SK-N-SH treated with all-trans-retinoic acid at 6 μM for 48 hours (cell line): ENCODE results near the gene ADD1.
"Not testable (repeated sequence)": the region's sequence is repeated elsewhere in the genome, so short reads cannot be mapped to it uniquely, and the experiment has no call there.

Experiments used
- ATAC-seq: fragments of 200-7000 bp; cut with Tn5 transposase; 3 replicates; pipeline ENCODE4 v1.9.1; 2020; ENCODE audit warnings: mild to moderate bottlenecking, moderate library complexity
- ARNTL ChIP-seq: fragments of 450-650 bp; formaldehyde crosslinking; IDR thresholded peaks from 2 replicates; pipeline ENCODE4 v1.5.0; 2020; ENCODE audit warnings: low read depth, mild to moderate bottlenecking, moderate library complexity, borderline replicate concordance
- BACH2 ChIP-seq: fragments of 250-450 bp; sonication (Bioruptor Pico); IDR thresholded peaks from 2 replicates; pipeline ENCODE4 v1.9.0; 2021; ENCODE audit warnings: mild to moderate bottlenecking, borderline replicate concordance
- CSDC2 ChIP-seq: fragments of 250-450 bp; sonication (Bioruptor Pico); IDR thresholded peaks from 2 replicates; pipeline ENCODE4 v1.5.0; 2020; ENCODE audit warnings: mild to moderate bottlenecking, moderate library complexity
- ESRRG ChIP-seq: fragments of 250-450 bp; sonication (Bioruptor Pico); IDR thresholded peaks from 2 replicates; pipeline ENCODE4 v1.6.1; 2021; ENCODE audit warnings: mild to moderate bottlenecking
- GLIS3 ChIP-seq: fragments of 250-450 bp; sonication (Bioruptor Pico); IDR thresholded peaks from 2 replicates; pipeline ENCODE4 v1.5.0; 2020; ENCODE audit warnings: mild to moderate bottlenecking, moderate library complexity
- ISL1 ChIP-seq: fragments of 250-450 bp; sonication (Bioruptor Pico); IDR thresholded peaks from 2 replicates; pipeline ENCODE4 v2.1.2; 2022; ENCODE audit warnings: mild to moderate bottlenecking, moderate library complexity
- OSR1 ChIP-seq: fragments of 250-450 bp; sonication (Bioruptor Pico); IDR thresholded peaks from 2 replicates; pipeline ENCODE4 v1.8.0; 2022; ENCODE audit warnings: moderate library complexity, mild to moderate bottlenecking, inconsistent platforms
- PPARA ChIP-seq: fragments of 250-450 bp; sonication (Bioruptor Pico); IDR thresholded peaks from 2 replicates; pipeline ENCODE4 v1.5.0; 2020; ENCODE audit warnings: mild to moderate bottlenecking, borderline replicate concordance
- RARB ChIP-seq: fragments of 250-450 bp; sonication (Bioruptor Pico); IDR thresholded peaks from 2 replicates; pipeline ENCODE4 v1.8.0; 2021; ENCODE audit warnings: mild to moderate bottlenecking, moderate library complexity
- SNAI2 ChIP-seq: fragments of 250-450 bp; sonication (Bioruptor Pico); IDR thresholded peaks from 2 replicates; pipeline ENCODE4 v1.5.0; 2020; ENCODE audit warnings: mild to moderate bottlenecking, moderate library complexity
- TCF4 ChIP-seq: fragments of 250-450 bp; sonication (Bioruptor Pico); IDR thresholded peaks from 2 replicates; pipeline ENCODE4 v1.8.0; 2021; ENCODE audit warnings: mild to moderate bottlenecking, moderate library complexity, borderline replicate concordance
- TOX ChIP-seq: fragments of 250-450 bp; sonication (Bioruptor Pico); IDR thresholded peaks from 2 replicates; pipeline ENCODE4 v1.8.0; 2021; ENCODE audit warnings: mild to moderate bottlenecking, moderate library complexity, borderline replicate concordance
- ZC3H10 ChIP-seq: fragments of 250-450 bp; sonication (Bioruptor Pico); IDR thresholded peaks from 2 replicates; pipeline ENCODE4 v1.5.1; 2021; ENCODE audit warnings: mild to moderate bottlenecking, moderate library complexity
- ZFP3 ChIP-seq: fragments of 250-450 bp; sonication (Bioruptor Pico); IDR thresholded peaks from 2 replicates; pipeline ENCODE4 v1.5.0; 2020; ENCODE audit warnings: mild to moderate bottlenecking, moderate library complexity
- ZFP30 ChIP-seq: fragments of 450-650 bp; formaldehyde crosslinking; IDR thresholded peaks from 2 replicates; pipeline ENCODE4 v1.5.0; 2022; ENCODE audit warnings: mild to moderate bottlenecking, moderate library complexity
- ZNF565 ChIP-seq: fragments of 450-650 bp; formaldehyde crosslinking; conservative IDR thresholded peaks from 2 replicates; pipeline ENCODE4 v1.5.0; 2020; ENCODE audit warnings: low read depth, mild to moderate bottlenecking, moderate library complexity
- ZNF70 ChIP-seq: fragments of 450-650 bp; formaldehyde crosslinking; IDR thresholded peaks from 2 replicates; pipeline ENCODE4 v1.5.0; 2020; ENCODE audit warnings: mild to moderate bottlenecking, moderate library complexity
- ZNF8 ChIP-seq: fragments of 450-650 bp; formaldehyde crosslinking; IDR thresholded peaks from 2 replicates; pipeline ENCODE4 v1.5.0; 2020; ENCODE audit warnings: mild to moderate bottlenecking, moderate library complexity
- TF ChIP-seq, protein P1 (sequence below): fragments of 250-450 bp; sonication (Bioruptor Pico); IDR thresholded peaks from 2 replicates; pipeline ENCODE4 v1.5.0; 2020; ENCODE audit warnings: mild to moderate bottlenecking, moderate library complexity
- TF ChIP-seq, protein P2 (sequence below): fragments of 250-450 bp; sonication (Bioruptor Pico); IDR thresholded peaks from 2 replicates; pipeline ENCODE4 v1.5.1; 2020; ENCODE audit warnings: low read depth, mild to moderate bottlenecking, moderate library complexity
- TF ChIP-seq, protein P3 (sequence below): fragments of 250-450 bp; sonication (Bioruptor Pico); IDR thresholded peaks from 2 replicates; pipeline ENCODE4 v1.5.1; 2021; ENCODE audit warnings: mild to moderate bottlenecking, moderate library complexity
- TF ChIP-seq, protein P4 (sequence below): fragments of 250-450 bp; sonication (Bioruptor Pico); IDR thresholded peaks from 2 replicates; pipeline ENCODE4 v1.8.0; 2020; ENCODE audit warnings: mild to moderate bottlenecking, moderate library complexity, borderline replicate concordance
- TF ChIP-seq, protein P5 (sequence below): fragments of 250-450 bp; sonication (Bioruptor Pico); IDR thresholded peaks from 2 replicates; pipeline ENCODE4 v1.8.0; 2021; ENCODE audit warnings: low read depth, mild to moderate bottlenecking, moderate library complexity, borderline replicate concordance

ADD1 gene

DNA sequence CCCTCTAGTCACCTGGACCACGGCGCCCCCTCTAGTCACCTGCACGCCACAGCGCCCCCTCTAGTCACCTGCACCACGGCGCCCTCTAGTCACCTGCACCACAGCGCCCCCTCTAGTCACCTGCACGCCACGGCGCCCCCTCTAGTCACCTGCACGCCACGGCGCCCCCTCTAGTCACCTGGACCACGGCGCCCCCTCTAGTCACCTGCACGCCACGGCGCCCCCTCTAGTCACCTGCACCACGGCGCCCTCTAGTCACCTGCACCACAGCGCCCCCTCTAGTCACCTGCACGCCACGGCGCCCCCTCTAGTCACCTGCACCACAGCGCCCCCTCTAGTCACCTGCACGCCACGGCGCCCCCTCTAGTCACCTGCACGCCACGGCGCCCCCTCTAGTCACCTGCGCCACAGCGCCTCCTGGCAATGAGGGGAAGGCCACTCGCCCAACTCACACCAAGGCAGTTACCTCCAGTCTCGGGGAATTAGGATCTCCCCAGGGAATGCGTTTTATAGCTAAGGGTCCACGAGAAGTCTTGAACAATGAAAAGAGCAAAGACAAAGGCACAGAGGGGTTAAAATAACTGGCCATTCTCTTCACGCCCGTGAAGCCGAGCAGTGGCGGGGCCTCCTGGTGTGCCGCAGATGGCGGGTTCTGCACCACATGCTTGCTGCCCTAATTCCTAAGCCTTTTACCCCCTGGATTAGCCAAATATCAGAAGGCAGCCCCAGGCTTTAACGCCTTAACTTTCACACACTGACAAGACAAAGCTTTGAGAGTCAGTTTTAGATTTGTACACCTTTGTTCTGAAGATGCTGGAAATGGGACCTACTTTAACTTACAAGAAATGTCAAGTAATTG is 111.8 kb downstream of the ADD1 start:
- not testable (repeated sequence) for ATAC-seq

DNA sequence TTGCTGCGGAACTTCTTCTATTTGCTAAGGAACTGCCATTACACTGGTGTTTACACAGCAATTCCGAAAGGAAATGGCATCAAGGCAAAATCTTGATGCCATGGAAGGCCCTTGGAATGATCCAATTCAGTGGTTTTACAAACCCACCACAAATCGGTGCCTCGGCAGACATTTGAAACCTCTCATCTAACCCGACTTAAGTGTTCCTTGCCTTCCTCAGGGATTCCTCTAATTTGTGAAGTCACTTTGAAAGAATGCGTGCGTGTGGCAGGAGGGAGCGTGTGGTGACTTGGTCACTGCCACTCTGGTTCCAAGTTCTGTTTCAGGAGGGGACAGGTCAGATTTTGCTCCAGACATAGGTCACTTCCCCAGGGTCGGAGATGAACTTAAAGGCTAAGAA is 114.8 kb downstream of the ADD1 start:
- TF ChIP-seq TOX (no peak), CSDC2 (CRISPR knock-in tag) (no peak), ZFP30 (CRISPR knock-in tag) (no peak), ZNF70 (no peak), ZNF565 (CRISPR knock-in tag) (no peak), ARNTL (CRISPR knock-in tag) (no peak), BACH2 (no peak), SNAI2 (no peak), ZFP3 (no peak), PPARA (no peak), GLIS3 (CRISPR knock-in tag) (no peak), OSR1 (CRISPR knock-in tag) (no peak), ZC3H10 (CRISPR knock-in tag) (no peak), ISL1 (no peak)
- TF ChIP-seq, protein P1, sequence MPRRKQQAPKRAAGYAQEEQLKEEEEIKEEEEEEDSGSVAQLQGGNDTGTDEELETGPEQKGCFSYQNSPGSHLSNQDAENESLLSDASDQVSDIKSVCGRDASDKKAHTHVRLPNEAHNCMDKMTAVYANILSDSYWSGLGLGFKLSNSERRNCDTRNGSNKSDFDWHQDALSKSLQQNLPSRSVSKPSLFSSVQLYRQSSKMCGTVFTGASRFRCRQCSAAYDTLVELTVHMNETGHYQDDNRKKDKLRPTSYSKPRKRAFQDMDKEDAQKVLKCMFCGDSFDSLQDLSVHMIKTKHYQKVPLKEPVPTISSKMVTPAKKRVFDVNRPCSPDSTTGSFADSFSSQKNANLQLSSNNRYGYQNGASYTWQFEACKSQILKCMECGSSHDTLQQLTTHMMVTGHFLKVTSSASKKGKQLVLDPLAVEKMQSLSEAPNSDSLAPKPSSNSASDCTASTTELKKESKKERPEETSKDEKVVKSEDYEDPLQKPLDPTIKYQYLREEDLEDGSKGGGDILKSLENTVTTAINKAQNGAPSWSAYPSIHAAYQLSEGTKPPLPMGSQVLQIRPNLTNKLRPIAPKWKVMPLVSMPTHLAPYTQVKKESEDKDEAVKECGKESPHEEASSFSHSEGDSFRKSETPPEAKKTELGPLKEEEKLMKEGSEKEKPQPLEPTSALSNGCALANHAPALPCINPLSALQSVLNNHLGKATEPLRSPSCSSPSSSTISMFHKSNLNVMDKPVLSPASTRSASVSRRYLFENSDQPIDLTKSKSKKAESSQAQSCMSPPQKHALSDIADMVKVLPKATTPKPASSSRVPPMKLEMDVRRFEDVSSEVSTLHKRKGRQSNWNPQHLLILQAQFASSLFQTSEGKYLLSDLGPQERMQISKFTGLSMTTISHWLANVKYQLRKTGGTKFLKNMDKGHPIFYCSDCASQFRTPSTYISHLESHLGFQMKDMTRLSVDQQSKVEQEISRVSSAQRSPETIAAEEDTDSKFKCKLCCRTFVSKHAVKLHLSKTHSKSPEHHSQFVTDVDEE (CRISPR knock-in tag) = no peak
- TF ChIP-seq, protein P2, sequence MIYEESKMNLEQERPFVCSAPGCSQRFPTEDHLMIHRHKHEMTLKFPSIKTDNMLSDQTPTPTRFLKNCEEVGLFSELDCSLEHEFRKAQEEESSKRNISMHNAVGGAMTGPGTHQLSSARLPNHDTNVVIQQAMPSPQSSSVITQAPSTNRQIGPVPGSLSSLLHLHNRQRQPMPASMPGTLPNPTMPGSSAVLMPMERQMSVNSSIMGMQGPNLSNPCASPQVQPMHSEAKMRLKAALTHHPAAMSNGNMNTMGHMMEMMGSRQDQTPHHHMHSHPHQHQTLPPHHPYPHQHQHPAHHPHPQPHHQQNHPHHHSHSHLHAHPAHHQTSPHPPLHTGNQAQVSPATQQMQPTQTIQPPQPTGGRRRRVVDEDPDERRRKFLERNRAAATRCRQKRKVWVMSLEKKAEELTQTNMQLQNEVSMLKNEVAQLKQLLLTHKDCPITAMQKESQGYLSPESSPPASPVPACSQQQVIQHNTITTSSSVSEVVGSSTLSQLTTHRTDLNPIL (CRISPR knock-in tag) = no peak
- TF ChIP-seq, protein P3, sequence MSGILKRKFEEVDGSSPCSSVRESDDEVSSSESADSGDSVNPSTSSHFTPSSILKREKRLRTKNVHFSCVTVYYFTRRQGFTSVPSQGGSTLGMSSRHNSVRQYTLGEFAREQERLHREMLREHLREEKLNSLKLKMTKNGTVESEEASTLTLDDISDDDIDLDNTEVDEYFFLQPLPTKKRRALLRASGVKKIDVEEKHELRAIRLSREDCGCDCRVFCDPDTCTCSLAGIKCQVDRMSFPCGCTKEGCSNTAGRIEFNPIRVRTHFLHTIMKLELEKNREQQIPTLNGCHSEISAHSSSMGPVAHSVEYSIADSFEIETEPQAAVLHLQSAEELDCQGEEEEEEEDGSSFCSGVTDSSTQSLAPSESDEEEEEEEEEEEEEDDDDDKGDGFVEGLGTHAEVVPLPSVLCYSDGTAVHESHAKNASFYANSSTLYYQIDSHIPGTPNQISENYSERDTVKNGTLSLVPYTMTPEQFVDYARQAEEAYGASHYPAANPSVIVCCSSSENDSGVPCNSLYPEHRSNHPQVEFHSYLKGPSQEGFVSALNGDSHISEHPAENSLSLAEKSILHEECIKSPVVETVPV (CRISPR knock-in tag) = no peak
- no peak for ATAC-seq

DNA sequence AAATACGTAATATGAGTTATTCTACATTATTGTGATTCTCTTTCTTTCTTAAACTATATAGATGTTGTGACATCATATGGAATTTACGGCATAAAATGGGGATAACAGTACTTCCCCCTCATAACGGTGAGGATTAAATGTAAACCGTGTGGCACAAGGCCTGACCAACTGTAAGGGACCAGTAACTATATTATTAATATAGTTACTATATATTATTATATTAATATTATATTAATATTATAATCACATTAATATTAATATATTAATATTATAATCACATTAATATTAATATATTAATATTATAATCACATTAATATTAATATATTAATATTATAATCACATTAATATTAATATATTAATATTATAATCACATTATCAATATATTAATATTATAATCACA is 116.8 kb downstream of the ADD1 start:
- not testable (repeated sequence) for ATAC-seq

DNA sequence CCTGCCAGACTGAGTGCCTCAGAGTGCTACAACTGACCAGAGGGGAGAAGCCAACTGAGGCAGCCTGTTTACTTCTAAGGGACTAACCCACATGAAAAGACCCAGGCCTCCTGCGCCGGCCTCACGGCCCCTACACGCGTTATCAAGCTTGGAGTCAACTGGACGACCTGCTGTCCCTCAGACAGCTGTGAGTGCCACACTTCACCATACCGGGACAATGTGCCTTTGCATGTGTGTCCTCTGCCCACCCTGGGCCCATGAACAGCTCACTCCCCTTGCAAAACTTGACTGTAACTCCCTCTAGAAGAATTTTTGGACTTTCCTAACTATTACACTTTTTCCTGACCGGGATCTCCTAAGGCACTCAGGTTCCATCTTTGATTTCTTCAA is 117.8 kb downstream of the ADD1 start:
- no peak for ATAC-seq
- TF ChIP-seq GLIS3 (CRISPR knock-in tag) = no peak
- TF ChIP-seq, protein P4, sequence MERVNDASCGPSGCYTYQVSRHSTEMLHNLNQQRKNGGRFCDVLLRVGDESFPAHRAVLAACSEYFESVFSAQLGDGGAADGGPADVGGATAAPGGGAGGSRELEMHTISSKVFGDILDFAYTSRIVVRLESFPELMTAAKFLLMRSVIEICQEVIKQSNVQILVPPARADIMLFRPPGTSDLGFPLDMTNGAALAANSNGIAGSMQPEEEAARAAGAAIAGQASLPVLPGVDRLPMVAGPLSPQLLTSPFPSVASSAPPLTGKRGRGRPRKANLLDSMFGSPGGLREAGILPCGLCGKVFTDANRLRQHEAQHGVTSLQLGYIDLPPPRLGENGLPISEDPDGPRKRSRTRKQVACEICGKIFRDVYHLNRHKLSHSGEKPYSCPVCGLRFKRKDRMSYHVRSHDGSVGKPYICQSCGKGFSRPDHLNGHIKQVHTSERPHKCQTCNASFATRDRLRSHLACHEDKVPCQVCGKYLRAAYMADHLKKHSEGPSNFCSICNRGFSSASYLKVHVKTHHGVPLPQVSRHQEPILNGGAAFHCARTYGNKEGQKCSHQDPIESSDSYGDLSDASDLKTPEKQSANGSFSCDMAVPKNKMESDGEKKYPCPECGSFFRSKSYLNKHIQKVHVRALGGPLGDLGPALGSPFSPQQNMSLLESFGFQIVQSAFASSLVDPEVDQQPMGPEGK = no peak
- no peak for TF ChIP-seq ZFP30 (CRISPR knock-in tag)
- no peak for TF ChIP-seq TOX
- TF ChIP-seq, protein P5, sequence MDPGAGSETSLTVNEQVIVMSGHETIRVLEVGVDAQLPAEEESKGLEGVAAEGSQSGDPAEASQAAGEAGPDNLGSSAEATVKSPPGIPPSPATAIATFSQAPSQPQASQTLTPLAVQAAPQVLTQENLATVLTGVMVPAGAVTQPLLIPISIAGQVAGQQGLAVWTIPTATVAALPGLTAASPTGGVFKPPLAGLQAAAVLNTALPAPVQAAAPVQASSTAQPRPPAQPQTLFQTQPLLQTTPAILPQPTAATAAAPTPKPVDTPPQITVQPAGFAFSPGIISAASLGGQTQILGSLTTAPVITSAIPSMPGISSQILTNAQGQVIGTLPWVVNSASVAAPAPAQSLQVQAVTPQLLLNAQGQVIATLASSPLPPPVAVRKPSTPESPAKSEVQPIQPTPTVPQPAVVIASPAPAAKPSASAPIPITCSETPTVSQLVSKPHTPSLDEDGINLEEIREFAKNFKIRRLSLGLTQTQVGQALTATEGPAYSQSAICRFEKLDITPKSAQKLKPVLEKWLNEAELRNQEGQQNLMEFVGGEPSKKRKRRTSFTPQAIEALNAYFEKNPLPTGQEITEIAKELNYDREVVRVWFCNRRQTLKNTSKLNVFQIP (CRISPR knock-in tag) = no peak
- no peak for TF ChIP-seq ESRRG (CRISPR knock-in tag)
- TF ChIP-seq ISL1 = no peak
- TF ChIP-seq BACH2 = no peak
- no peak for TF ChIP-seq ZNF565 (CRISPR knock-in tag)
- TF ChIP-seq, protein P1 (CRISPR knock-in tag) = no peak
- no peak for TF ChIP-seq PPARA
- TF ChIP-seq CSDC2 (CRISPR knock-in tag) = no peak
- no peak for TF ChIP-seq RARB (CRISPR knock-in tag)
- no peak for TF ChIP-seq SNAI2
- no peak for TF ChIP-seq ZC3H10 (CRISPR knock-in tag)
- no peak for TF ChIP-seq ZFP3
- TF ChIP-seq TCF4 (CRISPR knock-in tag) = no peak
- TF ChIP-seq ZNF8 (CRISPR knock-in tag) = no peak
- TF ChIP-seq OSR1 (CRISPR knock-in tag) = no peak
